OCI-LY7 (cell line): ENCODE data around the gene PKNOX1. TPM values are rescaled to one million over a fixed set of nuclear protein-coding genes. Genes with fewer than 3 reads are reported as not detected.

Experiments used
- BruUV-seq: library from RNA; stranded (reverse); fragments of 400-500 nt; replicated peaks from 2 replicates; lab custom pipeline; 2021; lab: Mats Ljungman, UMichigan
- CTCF ChIA-PET: fragments of 300-600 bp; sonication (Branson Sonifier 250); formaldehyde crosslinking; loops from one replicate; lab custom pipeline; 2022; ENCODE audit warnings: antibody characterized with exemption; ENCODE audit not compliant: unreplicated experiment; lab: Charles Lee
- POLR2A ChIA-PET: fragments of 300-600 bp; sonication (Branson Sonifier 250); formaldehyde crosslinking; loops from one replicate; lab custom pipeline; 2022; ENCODE audit warnings: antibody characterized with exemption; lab: Charles Lee
- DNase-seq: peaks from one replicate; pipeline ENCODE4 v3.0.0-alpha.2; 2015; ENCODE audit warnings: low spot score
- H2AFZ ChIP-seq: fragments of 200-600 bp; sonication (generic), shearing (Covaris generic); 2 replicates; pipeline ENCODE4 v1.6.1; 2014; ENCODE audit warnings: mild to moderate bottlenecking, antibody characterized with exemption, low read length, moderate library complexity
- H3K27ac ChIP-seq: fragments of 200-600 bp; sonication (generic); 2 replicates; pipeline ENCODE4 v1.5.1; 2014; ENCODE audit warnings: mixed run types, low read depth, mild to moderate bottlenecking, moderate library complexity, low read length, inconsistent platforms; ENCODE audit not compliant: poor library complexity, severe bottlenecking
- H3K36me3 ChIP-seq: fragments of 200-600 bp; sonication (generic); 2 replicates; pipeline ENCODE4 v1.6.1; 2014; ENCODE audit warnings: mild to moderate bottlenecking, antibody characterized with exemption, low read length, moderate library complexity, mixed read lengths; ENCODE audit not compliant: insufficient read depth
- H3K4me1 ChIP-seq: fragments of 200-600 bp; sonication (generic); 2 replicates; pipeline ENCODE4 v1.5.1; 2014; ENCODE audit warnings: mild to moderate bottlenecking, low read length; ENCODE audit not compliant: insufficient read depth, poor library complexity, severe bottlenecking
- H3K4me2 ChIP-seq: fragments of 200-600 bp; sonication (generic); 2 replicates; pipeline ENCODE4 v1.6.1; 2014; ENCODE audit warnings: mild to moderate bottlenecking, low read length
- H3K4me3 ChIP-seq: fragments of 200-600 bp; sonication (generic); 2 replicates; pipeline ENCODE4 v1.5.1; 2014; ENCODE audit warnings: mild to moderate bottlenecking, low read depth, low read length; ENCODE audit not compliant: poor library complexity, severe bottlenecking
- H3K79me2 ChIP-seq: fragments of 200-600 bp; sonication (generic); 2 replicates; pipeline ENCODE4 v1.6.1; 2016; ENCODE audit warnings: low read depth, mild to moderate bottlenecking, low read length, moderate library complexity, mixed read lengths; ENCODE audit not compliant: insufficient read depth
- H3K9me2 ChIP-seq: fragments of 200-600 bp; sonication (generic); 2 replicates; pipeline ENCODE4 v1.6.1; 2016; ENCODE audit warnings: mild to moderate bottlenecking, low read length, mixed read lengths; ENCODE audit not compliant: insufficient read depth
- H3K9me3 ChIP-seq: fragments of 200-600 bp; sonication (generic); 2 replicates; pipeline ENCODE4 v1.6.1; 2014; ENCODE audit warnings: mild to moderate bottlenecking, mixed run types, low read length, mixed read lengths
- H4K20me1 ChIP-seq: fragments of 200-600 bp; sonication (generic); 2 replicates; pipeline ENCODE4 v1.6.1; 2014; ENCODE audit warnings: mild to moderate bottlenecking, antibody characterized with exemption, low read length, moderate library complexity, mixed read lengths; ENCODE audit not compliant: insufficient read depth
- EZH2phosphoT487 ChIP-seq: fragments of 200-600 bp; sonication (generic); IDR thresholded peaks from 2 replicates; pipeline ENCODE4 v1.6.1; 2018; ENCODE audit warnings: low read depth, borderline replicate concordance, mild to moderate bottlenecking, mixed run types, antibody characterized with exemption, low read length, moderate library complexity, mixed read lengths
- intact Hi-C: fragments of 100-400 bp; cut with micrococcal nuclease; formaldehyde crosslinking; loops from one replicate; pipeline ENCODE4 v1.10.0; 2022; ENCODE audit not compliant: unreplicated experiment
- total RNA-seq, 2 experiments: library from RNA; depleted of rRNA in 1 of 2; stranded (reverse); fragments of >200 nt in 1 of 2; shearing (Covaris generic) in 1 of 2; gene quantifications; 2 replicates each; pipeline ENCODE4 v1.2.3, GENCODE V29; 2014 to 2022
- TF ChIP-seq, protein P1 (sequence below): fragments of 200-600 bp; sonication (generic); conservative IDR thresholded peaks from 2 replicates; pipeline ENCODE4 v1.5.1; 2014; ENCODE audit warnings: mild to moderate bottlenecking, antibody characterized with exemption, low read length, moderate library complexity, mixed read lengths

PKNOX1 gene
- total RNA-seq, 2 experiments from 2014 or later: 23.7 to 32.9 TPM

DNA sequence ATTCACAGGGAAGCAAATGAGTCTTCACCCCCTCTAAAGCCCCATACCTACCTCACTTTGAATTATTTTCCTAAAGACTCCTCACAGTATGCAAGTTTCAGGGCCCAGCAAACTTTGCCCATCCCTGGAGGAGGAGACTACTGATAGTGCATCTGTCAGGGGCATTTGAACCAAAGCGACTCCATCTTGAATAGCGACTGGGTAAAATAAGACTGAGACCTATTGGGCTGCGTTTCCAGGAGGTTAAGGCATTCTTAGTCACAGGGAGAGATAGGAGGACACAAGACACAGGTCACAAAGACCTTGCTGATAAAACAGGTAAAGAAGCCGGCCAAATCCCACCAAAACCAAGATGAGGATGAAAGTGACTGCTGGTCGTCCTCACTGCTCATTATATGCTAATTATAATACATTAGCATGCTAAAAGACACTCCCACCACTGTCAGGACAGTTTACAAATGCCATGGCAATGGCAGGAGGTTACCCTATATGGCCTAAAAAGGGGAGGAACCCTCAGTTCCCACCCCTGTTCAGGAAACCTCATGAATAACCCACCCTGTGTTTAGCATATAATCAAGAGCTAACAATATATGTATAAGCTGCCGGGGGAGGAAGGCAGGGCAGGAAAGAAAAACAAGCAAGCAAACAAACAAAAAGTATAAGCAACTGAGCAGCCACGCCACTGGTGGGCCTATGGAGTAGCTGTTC, 3.3 kb upstream of the PKNOX1 start:
- DNase-seq: no peak
- no peaks in the 10 kb centered on the region for H3K9me2 ChIP-seq
- H3K9me3 ChIP-seq: no peaks in the 10 kb centered on the region
- intact Hi-C loops: loop anchor here (10.0 kb wide), 2 partner anchors 86 to 316 kb away; partner anchors contain the start of gene PDE9A
- no TSS peak for BruUV-seq
- H2AFZ ChIP-seq: no peak overlapping the region; the same call in 1 of the 2 replicates
- POLR2A ChIA-PET: no interaction called here
- no peak overlapping the region for H3K4me2 ChIP-seq
- no peak for TF ChIP-seq EZH2phosphoT487
- TF ChIP-seq, protein P1, sequence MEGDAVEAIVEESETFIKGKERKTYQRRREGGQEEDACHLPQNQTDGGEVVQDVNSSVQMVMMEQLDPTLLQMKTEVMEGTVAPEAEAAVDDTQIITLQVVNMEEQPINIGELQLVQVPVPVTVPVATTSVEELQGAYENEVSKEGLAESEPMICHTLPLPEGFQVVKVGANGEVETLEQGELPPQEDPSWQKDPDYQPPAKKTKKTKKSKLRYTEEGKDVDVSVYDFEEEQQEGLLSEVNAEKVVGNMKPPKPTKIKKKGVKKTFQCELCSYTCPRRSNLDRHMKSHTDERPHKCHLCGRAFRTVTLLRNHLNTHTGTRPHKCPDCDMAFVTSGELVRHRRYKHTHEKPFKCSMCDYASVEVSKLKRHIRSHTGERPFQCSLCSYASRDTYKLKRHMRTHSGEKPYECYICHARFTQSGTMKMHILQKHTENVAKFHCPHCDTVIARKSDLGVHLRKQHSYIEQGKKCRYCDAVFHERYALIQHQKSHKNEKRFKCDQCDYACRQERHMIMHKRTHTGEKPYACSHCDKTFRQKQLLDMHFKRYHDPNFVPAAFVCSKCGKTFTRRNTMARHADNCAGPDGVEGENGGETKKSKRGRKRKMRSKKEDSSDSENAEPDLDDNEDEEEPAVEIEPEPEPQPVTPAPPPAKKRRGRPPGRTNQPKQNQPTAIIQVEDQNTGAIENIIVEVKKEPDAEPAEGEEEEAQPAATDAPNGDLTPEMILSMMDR: no peak
- CTCF ChIA-PET: no interaction called here
- H3K36me3 ChIP-seq: no peaks in the 10 kb centered on the region
- H3K79me2 ChIP-seq: peaks cover 8% of the 10 kb centered on the region; the same call in 1 of the 2 replicates
- no peaks in the 10 kb centered on the region for H4K20me1 ChIP-seq
- no peak overlapping the region for H3K27ac ChIP-seq
- no peak overlapping the region for H3K4me3 ChIP-seq
- peaks cover 19% of the 10 kb centered on the region for H3K4me1 ChIP-seq

DNA sequence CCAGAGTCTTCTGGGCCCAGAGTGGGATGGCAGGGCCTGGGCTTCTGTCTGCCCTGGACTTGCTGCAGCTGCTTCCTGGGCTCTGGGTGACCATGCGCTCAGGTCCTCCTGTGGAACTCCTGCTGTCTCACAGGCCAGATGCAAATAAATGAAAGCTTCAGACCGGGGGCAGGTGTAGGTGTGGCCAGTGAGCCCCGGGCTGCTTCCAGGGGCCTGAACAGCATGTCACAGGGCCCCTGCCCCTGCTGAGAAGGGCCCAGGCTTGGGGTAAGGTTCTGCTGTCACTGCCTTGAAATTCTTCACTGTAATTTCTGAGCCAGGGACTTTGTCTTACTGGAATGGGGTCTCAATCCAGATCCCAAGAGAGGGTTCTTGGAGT, 2.5 kb upstream of the PKNOX1 start:
- no peak for TF ChIP-seq EZH2phosphoT487
- TF ChIP-seq, protein P1: no peak
- no peak overlapping the region for H3K27ac ChIP-seq

More for the DNA sequence above, 2.5 kb upstream of the PKNOX1 start:
- no TSS peak for BruUV-seq
- intact Hi-C loops: loop anchor here (10.0 kb wide), 2 partner anchors 87 to 317 kb away; partner anchors contain the start of gene PDE9A
- H3K4me2 ChIP-seq: no peak overlapping the region; the same call in 1 of the 2 replicates
- H4K20me1 ChIP-seq: peaks cover 2% of the 10 kb centered on the region; the same call in 1 of the 2 replicates
- H3K4me3 ChIP-seq: no peak overlapping the region
- no peak for DNase-seq
- no peaks in the 10 kb centered on the region for H3K9me3 ChIP-seq
- CTCF ChIA-PET: no interaction called here
- no peak overlapping the region; the same call in 1 of the 2 replicates for H2AFZ ChIP-seq
- POLR2A ChIA-PET: no interaction called here
- peaks cover 27% of the 10 kb centered on the region for H3K4me1 ChIP-seq
- peaks cover 16% of the 10 kb centered on the region; the same call in 1 of the 2 replicates for H3K79me2 ChIP-seq
- no peaks in the 10 kb centered on the region for H3K9me2 ChIP-seq
- H3K36me3 ChIP-seq: peaks cover 4% of the 10 kb centered on the region; the same call in 1 of the 2 replicates
